Measurements from ENCODE around the gene SHROOM1. TPM values are rescaled to one million over a fixed set of nuclear protein-coding genes. Genes with fewer than 3 reads are reported as not detected.

Gene SHROOM1
- total and polyA plus RNA-seq, 2 experiments from 2014 or later: 2.5 to 5.4 TPM

DNA sequence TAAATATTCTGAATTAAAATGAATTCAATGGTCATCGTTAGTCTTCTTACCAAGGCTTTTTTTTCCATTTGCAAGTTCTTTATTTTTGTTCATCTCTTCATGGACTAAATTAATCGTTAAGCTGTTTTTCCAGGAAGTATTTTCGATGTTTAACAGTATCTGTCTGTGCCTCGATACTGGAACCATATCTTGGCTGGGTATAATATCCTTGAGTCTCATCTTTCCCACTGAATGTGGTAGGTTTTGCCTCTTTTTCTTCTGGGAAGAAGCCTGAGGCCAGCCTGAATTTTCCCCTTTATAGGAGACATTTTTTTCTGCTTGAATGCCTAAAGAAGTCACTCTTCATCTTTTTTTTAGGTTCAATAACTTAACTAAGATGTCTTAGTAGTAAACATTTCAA lies 49.4 kb downstream of the SHROOM1 start (continued):
- TF ChIP-seq, protein P1, sequence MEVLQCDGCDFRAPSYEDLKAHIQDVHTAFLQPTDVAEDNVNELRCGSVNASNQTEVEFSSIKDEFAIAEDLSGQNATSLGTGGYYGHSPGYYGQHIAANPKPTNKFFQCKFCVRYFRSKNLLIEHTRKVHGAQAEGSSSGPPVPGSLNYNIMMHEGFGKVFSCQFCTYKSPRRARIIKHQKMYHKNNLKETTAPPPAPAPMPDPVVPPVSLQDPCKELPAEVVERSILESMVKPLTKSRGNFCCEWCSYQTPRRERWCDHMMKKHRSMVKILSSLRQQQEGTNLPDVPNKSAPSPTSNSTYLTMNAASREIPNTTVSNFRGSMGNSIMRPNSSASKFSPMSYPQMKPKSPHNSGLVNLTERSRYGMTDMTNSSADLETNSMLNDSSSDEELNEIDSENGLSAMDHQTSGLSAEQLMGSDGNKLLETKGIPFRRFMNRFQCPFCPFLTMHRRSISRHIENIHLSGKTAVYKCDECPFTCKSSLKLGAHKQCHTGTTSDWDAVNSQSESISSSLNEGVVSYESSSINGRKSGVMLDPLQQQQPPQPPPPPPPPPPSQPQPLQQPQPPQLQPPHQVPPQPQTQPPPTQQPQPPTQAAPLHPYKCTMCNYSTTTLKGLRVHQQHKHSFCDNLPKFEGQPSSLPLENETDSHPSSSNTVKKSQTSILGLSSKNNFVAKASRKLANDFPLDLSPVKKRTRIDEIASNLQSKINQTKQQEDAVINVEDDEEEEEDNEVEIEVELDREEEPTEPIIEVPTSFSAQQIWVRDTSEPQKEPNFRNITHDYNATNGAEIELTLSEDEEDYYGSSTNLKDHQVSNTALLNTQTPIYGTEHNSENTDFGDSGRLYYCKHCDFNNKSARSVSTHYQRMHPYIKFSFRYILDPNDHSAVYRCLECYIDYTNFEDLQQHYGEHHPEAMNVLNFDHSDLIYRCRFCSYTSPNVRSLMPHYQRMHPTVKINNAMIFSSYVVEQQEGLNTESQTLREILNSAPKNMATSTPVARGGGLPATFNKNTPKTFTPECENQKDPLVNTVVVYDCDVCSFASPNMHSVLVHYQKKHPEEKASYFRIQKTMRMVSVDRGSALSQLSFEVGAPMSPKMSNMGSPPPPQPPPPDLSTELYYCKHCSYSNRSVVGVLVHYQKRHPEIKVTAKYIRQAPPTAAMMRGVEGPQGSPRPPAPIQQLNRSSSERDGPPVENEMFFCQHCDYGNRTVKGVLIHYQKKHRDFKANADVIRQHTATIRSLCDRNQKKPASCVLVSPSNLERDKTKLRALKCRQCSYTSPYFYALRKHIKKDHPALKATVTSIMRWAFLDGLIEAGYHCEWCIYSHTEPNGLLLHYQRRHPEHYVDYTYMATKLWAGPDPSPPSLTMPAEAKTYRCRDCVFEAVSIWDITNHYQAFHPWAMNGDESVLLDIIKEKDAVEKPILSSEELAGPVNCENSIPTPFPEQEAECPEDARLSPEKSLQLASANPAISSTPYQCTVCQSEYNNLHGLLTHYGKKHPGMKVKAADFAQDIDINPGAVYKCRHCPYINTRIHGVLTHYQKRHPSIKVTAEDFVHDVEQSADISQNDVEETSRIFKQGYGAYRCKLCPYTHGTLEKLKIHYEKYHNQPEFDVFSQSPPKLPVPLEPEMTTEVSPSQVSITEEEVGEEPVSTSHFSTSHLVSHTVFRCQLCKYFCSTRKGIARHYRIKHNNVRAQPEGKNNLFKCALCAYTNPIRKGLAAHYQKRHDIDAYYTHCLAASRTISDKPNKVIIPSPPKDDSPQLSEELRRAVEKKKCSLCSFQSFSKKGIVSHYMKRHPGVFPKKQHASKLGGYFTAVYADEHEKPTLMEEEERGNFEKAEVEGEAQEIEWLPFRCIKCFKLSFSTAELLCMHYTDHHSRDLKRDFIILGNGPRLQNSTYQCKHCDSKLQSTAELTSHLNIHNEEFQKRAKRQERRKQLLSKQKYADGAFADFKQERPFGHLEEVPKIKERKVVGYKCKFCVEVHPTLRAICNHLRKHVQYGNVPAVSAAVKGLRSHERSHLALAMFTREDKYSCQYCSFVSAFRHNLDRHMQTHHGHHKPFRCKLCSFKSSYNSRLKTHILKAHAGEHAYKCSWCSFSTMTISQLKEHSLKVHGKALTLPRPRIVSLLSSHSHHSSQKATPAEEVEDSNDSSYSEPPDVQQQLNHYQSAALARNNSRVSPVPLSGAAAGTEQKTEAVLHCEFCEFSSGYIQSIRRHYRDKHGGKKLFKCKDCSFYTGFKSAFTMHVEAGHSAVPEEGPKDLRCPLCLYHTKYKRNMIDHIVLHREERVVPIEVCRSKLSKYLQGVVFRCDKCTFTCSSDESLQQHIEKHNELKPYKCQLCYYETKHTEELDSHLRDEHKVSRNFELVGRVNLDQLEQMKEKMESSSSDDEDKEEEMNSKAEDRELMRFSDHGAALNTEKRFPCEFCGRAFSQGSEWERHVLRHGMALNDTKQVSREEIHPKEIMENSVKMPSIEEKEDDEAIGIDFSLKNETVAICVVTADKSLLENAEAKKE (CRISPR knock-in tag; IDR thresholded peaks at IDR 0.05): no peak

DNA sequence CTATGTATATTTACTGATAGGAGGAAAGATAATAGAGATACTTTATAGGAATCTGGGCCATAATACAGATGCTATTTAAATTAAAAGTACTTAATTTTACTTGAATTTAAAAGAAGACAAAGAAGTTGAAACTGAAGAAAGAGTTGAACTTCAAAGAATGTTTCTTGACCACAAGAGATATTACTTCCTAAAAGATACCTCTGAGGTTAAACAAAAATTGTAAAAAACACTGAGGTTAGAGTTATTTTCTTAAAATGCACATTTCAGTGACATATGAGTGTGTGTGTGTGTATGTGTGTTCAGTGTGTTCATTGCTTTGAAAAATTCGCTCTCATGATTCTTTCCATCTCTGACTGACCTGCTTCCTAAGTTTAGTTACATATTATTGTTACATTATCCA lies 49.9 kb downstream of the SHROOM1 start:
- Mint-ChIP-seq H3K4me1 (peaks cover 21% of the 10 kb centered on the region), H3K27ac (no peak overlapping the region), H3K27me3 (ENCODE audit: insufficient read depth, low read depth, poor library complexity) (peaks cover 20% of the 10 kb centered on the region), H3K4me3 (no peak overlapping the region), H3K36me3 (ENCODE audit: low read depth) (no peaks in the 10 kb centered on the region), H3K9me3 (no peaks in the 10 kb centered on the region)
- Histone ChIP-seq H3K4me3 (no peak overlapping the region), H3K27me3 (ENCODE audit: insufficient read depth) (peaks cover 64% of the 10 kb centered on the region), H3K9me2 (ENCODE audit: insufficient read depth) (no peaks in the 10 kb centered on the region), H4K20me1 (replicated peaks; ENCODE audit: insufficient read depth) (0 out of 2 replicates have a peak, but pooled peaks cover under 1% of the 10 kb centered on the region), H3F3A (replicated peaks; ENCODE audit: low read depth) (no peaks in the 10 kb centered on the region), H3K36me3 (ENCODE audit: insufficient read depth) (no peaks in the 10 kb centered on the region), H3K4me2 (no peak overlapping the region), H2AFZ (no peak overlapping the region), H3K79me2 (replicated peaks; ENCODE audit: insufficient read depth) (no peaks in the 10 kb centered on the region; the same call in 1 of the 2 replicates), H3K4me1 (ENCODE audit: insufficient read depth) (peaks cover 17% of the 10 kb centered on the region), H3K27ac (ENCODE audit: low read depth) (no peak overlapping the region)
- ATAC-seq: no peak
- DNase-seq (ENCODE audit: low spot score): no peak
- TF ChIP-seq NANOG (IDR thresholded peaks at IDR 0.05; ENCODE audit: borderline replicate concordance) (no peak), ZNF114 (CRISPR knock-in tag; IDR thresholded peaks at IDR 0.05) (no peak), EZH2 (IDR thresholded peaks at IDR 0.05; ENCODE audit: low read depth, unreplicated experiment) (no peak), ZNF331 (CRISPR knock-in tag; IDR thresholded peaks at IDR 0.05; ENCODE audit: low read depth) (no peak), EZH2phosphoT487 (IDR thresholded peaks at IDR 0.05; ENCODE audit: unreplicated experiment) (no peak)
- TF ChIP-seq, protein P1 (CRISPR knock-in tag; IDR thresholded peaks at IDR 0.05): no peak
- TF ChIP-seq, protein P2, sequence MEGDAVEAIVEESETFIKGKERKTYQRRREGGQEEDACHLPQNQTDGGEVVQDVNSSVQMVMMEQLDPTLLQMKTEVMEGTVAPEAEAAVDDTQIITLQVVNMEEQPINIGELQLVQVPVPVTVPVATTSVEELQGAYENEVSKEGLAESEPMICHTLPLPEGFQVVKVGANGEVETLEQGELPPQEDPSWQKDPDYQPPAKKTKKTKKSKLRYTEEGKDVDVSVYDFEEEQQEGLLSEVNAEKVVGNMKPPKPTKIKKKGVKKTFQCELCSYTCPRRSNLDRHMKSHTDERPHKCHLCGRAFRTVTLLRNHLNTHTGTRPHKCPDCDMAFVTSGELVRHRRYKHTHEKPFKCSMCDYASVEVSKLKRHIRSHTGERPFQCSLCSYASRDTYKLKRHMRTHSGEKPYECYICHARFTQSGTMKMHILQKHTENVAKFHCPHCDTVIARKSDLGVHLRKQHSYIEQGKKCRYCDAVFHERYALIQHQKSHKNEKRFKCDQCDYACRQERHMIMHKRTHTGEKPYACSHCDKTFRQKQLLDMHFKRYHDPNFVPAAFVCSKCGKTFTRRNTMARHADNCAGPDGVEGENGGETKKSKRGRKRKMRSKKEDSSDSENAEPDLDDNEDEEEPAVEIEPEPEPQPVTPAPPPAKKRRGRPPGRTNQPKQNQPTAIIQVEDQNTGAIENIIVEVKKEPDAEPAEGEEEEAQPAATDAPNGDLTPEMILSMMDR (conservative IDR thresholded peaks at IDR 0.05; ENCODE audit: low read depth in 2 of 2): no peak
